NCI-H226 (cell line): ENCODE data around the gene LRRC59.

Source experiments
- DNase-seq: peaks from one replicate; pipeline ENCODE4 v3.0.0-alpha.2; 2015

The LRRC59 gene

DNA sequence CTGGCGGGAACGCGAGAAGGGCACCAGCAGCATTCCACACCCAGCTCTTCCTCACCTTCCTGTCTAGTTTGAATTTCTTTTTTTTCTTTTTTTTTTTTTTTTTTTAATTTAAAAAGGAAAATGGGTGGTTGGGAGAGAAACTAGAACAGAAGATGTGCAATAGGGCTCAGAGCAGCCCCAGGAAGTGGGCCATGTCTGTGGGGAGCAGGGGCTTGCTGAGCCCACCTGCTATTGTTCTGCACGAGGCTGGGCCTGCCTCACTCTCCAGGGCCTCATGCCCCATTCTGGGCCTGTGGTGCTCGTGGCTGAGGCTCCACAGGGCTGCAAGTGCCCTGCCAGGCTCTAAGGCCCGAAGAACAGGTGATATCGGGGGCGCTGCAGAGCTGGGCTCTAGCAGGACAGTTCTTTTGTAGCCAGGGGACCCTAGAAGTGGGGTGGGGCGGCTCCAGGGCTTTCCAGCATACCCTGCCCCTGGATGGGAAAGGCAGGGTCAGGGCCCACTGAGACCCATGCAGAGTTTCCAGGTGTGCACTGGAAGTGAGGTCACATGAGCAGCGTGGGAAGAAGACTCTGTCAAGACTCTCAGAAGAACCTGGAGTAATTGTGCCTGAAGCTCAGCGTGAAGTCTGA, 36.7 kb downstream of the LRRC59 start:
- no peak for DNase-seq

DNA sequence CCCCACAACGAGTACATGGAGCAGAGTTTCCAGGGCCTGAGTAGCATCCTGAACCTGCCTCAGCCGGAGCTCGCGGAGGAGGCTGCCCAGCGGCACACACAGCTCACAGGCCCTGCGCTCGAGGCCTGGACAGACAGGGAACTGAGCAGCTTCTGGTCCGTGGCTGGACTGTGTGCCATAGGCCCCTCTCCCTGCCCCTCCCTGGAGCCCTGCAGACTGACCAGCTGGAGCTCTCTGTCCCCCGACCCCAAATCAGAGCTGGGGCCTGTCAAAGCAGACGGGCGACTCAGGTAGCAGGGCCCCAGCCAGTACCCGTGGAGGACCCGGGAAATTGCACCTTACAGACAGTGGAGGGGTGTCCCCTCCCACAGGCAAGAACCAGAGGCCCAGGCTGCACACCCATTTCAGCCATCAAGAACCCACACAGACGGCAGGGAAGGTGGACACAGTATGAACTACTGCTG, 37.3 kb downstream of the LRRC59 start:
- DNase-seq, result no peak

DNA sequence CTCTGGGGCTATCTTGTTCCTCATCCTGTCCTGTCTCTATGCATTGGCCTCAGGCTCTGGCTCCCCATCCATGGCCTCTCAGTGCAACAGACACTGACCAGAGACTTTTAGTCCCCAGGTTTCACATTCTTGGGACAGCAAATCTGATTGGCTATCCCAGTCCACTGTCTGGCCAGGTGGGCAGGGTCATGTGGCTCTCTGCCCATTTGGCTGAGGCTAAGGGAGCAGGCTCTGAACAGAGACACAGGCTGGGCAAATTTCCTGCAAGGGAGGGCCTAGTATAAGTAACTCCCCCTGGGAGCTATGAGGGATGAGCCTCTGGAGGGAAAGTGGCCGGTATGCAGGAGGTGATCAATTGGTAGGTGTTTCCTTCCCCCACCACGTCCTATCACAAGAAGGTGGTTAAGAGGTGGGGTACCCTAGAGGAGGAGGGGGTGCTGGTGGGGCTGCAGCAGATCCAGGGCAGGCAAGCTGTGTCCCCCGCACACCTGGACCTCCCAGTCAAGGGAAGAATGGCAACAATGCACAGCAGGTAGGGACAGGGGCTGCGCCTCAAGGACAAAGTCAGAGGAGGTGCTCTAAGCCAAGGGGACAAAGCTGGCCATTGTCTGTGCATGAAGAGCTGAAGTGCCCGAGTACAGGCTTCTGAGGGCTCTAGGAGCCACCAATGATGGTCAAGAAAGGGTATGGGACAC, 38.2 kb downstream of the LRRC59 start:
- DNase-seq, result no peak

DNA sequence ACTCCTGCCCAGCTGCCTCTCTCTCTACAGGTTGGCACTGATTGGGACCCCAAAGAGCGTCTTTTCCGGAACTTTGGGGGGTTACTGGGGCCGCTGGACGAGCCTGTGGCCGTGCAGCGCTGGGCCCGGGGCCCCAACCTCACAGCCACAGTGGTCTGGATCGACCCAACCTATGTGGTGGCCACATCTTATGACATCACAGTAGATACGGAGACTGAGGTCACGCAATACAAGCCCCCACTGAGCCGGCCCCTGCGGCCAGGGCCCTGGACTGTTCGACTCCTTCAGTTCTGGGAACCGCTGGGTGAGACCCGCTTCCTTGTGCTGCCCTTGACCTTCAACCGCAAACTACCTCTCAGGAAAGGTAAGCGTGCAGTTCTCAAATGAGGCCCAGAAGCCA, 39.1 kb downstream of the LRRC59 start:
- DNase-seq, result no peak

DNA sequence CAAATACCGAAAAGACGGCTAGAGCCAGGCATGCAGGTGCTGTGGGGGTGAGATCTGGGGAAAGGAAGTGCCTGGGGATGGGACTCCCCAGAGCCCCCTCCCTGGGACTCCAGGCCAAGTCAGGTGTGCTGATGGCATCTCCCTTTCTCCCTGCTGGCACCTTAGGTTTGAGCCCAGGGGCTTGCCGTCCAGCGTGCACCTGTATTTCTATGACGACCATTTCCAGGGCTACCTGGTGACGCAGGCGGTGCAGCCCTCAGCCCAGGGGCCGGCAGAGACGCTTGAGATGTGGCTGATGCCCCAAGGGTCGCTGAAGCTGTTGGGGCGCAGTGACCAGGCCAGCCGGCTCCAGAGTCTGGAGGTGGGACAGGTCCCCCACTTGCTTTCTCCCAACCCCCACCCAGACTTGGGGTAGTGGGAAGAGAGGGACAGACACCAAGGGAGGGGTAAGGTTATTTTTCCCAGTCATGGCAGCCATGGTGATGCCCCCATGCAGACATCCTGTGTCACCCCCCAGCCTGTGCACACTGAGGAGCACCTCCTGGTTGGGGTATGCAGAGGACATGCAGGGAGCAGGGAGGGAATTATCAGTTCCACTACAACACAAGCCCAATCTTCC, 40.3 kb downstream of the LRRC59 start:
- DNase-seq, result no peak

DNA sequence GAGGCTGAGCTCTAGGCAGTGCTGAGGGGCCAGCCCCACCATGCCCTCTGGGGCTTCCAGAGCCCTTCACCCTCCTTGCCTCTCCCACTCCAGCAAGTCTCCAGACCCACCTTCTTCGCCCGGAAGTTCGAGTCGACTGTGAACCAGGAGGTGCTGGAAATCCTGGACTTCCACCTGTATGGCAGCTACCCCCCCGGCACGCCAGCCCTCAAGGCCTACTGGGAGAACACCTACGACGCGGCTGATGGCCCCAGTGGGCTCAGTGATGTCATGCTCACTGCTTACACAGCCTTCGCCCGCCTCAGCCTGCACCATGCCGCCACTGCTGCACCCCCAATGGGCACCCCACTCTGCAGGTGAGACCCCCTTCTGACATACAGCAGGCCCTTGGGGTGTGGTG, 40.9 kb downstream of the LRRC59 start:
- no peak for DNase-seq

DNA sequence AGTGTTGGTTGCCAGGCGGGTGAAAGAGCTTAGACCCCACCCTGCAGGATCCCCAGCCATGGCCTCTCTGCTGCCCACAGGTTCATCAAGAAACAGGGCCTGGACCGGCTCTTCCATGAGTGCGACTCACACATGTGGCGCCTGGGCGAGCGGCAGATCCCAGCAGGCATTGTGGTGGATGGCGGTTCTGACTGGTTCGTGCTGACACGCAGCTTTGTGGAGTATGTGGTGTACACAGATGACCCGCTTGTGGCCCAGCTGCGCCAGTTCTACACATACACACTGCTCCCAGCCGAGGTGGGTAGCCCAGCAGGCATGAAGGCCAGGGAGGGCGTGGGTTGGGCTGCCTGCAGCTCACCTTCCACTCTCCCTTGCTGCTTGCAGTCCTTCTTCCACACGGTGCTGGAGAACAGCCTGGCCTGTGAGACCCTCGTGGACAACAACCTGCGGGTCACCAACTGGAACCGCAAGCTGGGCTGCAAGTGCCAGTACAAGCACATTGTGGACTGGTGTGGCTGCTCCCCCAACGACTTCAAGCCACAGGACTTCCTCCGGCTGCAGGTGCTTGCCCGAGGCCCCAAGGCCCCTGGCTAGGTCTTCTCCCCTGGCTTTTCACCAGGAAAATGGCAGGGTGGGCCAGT, 41.5 kb downstream of the LRRC59 start:
- DNase-seq, result no peak

DNA sequence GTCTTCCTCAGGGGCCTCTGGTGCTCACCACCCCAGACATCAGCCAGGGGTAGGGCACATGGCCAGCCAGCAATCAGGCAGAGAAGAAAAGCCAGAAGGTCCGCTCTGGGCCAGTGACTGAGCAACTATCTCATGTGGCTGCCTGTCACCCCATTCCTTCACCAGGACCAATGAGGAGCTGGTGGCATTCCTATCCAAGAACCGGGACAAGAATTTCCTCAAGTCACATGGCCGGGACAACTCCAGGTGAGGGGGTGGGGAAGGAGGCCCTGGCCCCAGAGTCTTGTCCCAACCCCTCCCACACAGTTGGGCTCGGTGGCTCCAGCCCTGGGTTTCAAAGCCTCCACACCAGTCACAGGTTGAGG, 42.0 kb downstream of the LRRC59 start:
- no peak for DNase-seq

DNA sequence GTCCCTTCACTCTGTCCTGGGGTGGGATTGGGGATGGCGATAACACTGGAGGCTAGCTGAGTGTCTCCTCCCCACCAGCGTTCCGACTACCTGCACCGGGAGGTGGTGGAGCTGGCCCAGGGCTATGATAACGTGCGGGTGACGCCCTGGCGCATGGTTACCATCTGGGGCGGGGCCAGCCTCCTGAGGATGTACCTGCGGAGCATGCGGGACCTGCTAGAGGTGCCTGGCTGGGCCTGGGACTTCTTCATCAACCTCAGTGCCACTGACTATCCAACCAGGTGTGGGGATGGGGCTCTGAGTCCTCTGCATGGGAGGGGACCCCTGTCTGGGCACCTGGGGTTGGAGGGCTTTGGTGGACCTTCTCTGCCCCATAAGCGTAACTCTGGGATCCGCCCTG, 42.5 kb downstream of the LRRC59 start:
- no peak for DNase-seq

DNA sequence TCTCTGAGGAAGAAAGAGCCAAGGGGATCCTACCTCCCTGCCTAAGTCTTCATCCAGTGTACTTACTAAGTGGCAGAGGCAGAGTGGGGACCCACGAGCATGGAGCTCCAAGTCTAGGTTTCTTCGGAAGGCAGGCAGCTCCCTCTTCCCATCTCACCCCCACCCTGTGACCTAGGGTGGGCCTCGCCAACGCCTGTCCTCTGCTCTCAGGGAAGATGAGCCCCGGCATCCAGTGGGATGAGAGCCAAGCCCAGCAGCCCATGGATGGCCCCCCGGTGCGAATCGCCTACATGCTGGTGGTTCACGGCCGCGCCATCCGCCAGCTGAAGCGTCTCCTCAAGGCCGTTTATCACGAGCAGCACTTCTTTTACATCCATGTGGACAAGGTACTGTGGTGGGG, 43.1 kb downstream of the LRRC59 start:
- DNase-seq, result no peak

DNA sequence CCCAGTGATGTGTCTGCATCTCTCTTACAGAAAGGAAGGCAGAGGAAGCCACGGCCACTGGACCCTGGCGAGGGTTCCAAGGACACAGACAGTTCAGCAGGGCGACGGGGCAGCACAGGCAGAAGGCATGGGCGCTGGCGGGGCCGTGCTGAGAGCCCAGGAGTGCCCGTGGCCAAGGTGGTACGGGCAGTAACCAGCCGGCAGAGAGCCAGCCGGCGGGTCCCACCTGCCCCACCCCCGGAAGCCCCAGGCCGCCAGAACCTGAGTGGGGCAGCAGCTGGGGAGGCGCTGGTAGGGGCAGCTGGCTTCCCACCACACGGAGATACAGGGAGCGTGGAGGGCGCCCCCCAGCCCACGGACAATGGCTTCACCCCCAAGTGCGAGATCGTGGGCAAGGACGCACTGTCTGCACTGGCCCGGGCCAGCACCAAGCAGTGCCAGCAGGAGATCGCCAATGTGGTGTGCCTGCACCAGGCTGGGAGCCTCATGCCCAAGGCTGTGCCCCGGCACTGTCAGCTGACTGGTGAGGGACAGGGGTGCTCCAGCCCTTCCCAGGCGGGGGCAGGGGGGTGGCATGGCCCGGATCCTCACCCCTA, 43.6 kb downstream of the LRRC59 start:
- no peak for DNase-seq

DNA sequence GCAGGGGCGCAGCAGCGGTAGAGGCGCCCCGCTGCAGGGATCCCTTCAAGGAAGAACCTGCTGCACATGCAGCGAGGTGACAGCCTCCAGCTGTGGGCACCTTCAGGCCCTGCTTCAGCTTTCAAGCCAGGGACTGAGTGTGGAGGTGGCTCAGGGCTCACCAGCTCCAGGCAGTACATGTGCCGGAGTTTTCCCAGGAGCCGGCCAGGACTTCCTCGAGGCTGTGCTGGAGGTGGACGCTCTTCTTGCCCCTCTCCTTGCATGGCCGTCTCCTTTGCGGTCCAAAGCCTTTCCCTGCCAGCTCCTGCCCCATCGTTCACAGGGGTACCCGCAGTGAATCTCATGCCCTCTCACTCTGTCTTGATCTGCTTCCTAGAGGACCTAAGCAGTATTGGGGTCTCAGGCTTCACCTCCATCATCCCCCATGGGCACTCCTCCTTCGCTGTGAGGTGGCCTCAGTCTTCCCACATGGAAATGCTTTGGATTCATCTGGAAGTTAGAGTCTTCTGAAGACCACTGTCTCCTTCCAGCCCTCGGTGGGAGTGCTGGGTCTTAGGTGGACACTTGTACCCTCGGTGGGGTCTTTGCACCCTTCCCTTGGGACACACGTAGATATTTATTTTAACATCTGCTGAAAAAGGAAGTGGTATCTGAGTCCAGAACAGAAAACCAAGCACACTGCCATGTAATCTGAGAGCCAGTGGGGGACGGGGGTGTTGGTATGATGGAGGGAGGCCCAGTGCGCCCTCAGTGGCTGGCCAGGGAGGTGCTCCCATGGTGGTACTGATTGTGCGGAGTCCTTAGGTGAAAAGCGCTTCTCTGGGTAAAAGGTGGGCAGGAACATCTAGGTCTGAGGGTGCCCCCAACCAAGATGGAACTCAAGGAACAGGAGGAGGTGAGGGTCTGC, 44.4 kb downstream of the LRRC59 start:
- no peak for DNase-seq

DNA sequence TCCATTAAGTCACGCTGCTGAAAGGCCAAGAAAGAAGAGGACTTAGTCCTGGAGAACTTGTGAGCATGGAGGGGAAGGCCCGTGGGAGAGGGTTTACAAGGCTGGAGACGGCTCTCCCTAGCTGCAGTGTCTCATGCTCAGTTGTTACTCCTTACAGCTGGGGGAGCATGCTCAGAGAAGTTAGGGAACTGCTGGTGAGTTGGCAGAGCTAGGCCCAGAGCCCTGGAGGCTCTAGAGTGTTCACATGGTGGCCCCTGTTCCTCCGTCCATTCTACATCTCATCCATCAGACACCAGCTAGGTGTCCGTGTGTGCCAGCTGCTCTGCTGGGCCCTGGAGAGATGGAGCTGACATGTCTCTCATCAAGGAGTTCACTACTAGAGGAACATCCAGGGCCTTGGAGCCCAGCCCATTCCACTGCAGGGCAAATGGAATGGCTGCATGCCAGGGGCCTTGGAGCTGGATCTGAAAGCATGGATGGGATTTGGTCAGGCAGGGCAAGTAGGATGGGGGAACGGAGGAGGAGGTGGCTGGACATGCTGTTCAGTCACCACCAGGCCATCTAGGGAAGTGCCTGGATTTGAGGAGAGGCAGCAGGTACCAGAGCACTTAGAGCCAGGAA, 45.1 kb downstream of the LRRC59 start:
- peak; percentile 29 for DNase-seq

DNA sequence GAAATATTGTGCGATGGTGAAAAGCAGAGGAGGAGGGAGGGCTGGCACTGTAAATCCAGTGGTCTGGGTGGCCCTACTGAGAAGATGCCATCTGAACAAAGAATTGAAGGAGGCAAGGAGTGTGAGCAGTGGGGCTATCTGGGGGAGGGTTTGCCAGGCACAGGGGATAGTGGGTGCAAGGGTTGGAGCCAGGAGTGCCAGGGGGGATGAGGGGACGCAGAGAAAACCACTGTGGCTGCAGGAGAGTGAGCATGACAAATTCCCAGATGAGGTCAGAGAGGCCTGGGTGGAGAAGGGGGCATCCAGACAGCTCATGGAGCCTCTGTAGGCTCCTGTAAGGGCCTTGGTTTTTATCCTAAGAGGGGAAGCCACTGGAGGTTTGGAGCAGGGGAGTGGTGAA, 46.6 kb downstream of the LRRC59 start:
- DNase-seq, result no peak

DNA sequence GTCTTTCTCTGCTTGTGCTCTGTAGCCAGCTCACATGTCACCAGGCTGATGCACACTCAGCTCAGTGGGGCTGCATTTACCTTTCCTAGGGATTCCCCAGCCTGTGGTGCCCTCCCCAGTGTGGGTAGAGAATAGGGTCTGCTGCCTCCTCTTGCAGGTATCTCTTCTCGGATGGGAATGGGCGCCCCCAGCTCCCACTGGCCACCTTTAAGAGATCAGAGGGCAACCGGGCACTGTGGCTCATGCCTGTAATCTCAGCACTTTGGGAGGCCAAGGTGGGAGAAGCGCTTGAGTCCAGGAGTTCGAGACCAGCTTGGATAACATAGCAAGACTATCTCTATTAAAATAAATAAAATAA, 48.1 kb downstream of the LRRC59 start:
- no peak for DNase-seq

DNA sequence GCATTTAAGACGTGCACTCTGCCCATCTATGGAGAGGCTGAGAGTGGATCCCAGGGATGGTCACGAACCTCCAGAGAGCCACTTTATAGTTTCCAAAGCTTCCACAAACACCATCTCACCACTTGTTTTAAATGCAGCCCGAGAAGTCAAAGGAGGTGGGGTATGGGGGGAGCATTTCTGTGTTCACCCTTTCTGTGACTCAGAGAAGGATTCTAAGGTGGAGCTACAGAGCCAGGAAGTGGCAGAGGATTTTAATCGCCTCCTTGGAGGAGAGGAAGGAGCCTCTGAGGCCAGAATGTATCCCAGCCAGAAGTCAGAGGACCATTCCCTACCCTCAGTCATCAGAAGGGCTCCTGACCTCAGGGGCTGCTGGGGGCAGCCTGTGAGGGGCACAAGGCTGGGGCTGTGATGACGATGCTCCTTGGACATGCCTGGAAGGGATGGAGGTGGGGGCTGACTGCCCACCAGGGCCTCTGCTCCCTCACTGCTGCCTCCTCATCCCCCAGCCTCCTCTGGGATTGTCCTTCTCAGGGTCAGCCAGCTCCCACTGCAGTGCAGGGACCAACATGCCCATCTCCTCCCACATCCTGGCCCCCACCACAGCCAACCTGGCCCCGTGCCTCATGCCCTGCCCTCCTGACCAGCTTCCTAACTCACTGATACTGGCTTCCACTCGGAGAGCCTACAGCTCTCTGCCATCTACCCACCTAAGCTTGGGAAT, 48.6 kb downstream of the LRRC59 start:
- peak; percentile 61 for DNase-seq

DNA sequence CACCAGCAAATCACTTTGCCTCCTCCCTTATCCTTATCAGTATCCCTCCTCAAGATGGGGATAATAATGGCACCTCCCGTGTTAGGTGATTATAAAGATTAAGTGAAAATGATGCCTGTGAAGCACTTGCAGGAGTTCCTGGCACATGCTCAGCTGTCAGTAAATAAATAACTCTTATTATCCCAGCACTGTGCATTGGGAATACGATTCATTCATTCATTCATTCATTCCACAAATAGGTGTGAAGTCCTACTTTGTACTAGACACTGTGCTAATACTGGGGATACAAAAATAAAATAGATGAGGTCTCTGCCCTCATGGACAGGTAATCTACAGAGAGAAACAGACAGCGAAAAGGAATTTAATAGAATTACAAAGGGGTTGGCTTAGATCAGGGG, 49.4 kb downstream of the LRRC59 start:
- DNase-seq, result no peak

DNA sequence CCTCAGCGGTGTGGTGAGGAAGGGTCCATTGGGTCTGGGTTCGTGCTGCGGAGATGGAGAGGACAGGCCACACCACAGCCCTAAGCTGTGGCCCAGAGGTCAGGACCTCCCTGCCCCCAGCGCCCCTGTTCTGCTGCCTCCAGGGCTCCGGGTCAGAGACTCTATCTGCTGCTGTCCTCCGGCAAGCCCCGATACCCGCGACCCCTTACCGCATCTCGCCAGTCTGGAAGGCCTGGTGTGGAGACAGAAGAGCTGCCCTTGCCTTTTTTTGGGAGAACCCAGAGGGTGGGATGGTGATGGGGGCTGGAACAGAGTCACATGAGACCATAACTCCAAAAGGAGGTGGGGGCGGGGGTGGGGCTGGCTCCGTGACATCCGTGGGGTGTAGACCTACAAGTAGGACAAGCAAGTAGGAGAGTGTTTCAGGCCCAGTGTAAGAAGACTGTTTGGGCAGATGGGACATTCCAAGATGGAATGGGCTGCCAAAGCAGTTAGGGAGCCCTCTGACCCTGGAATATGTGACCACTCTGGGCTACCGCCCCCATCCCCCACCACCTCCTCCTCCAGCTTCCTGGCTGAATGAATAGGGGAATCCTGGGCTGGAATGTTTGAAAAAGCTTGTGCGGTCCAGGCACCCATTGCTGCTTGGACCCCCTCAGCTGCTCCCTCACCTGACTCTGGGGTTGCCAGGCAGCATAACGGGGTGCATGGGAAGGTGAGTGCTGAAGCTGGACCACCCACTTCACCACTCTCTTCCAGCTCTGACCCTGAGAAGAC, 50.0 kb downstream of the LRRC59 start:
- DNase-seq, result no peak

DNA sequence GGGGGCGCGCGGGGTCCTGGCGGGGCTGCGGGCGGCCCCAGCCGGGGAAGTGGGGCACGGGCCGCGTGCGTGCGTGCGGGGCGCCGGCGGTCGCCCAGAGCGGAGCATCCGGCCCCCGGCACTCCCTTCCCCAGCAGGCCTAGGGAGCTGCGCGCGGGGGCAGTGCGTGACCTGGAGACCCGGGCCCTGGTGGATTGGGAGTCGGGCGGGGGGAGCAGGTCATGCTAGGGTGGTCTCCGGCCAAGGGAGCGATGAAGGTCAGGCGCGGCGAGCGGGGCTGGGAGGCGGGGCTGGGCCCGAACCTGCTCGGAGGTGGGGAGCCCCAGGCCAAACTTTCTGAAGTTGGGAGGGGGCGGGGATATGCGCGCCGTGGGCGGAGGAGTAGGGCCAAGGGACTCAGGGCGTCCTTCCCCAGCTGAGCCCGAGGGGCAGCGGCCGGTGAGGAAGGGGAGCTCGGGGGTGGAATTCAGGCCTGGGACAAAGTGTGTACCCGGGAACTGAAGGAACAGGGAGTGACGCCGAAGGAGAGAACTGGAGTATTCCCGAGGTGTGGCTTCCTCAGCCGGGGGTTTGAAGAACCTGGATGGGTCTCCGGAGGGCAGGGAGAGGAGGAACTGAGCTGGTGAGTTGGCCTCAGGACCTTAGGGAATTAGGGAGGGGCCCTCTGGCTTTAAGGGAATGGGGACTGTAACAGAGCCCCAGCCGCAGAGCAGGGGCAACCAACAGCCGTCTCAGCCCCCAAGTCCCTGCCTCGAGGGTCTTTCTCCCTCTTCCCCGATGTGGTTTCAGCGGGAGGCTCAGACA, 50.8 kb downstream of the LRRC59 start:
- peak; percentile 18 for DNase-seq
